Measurements from ENCODE around the gene GAB3.
"Not testable (repeated sequence)": the region's sequence is repeated elsewhere in the genome, so short reads cannot be mapped to it uniquely, and the experiment has no call there.

Gene GAB3

GRCh38 chrX:154660541-154660940 lies 90.3 kb downstream of the GAB3 start:
- in situ Hi-C loops (cut with MboI; ENCODE audit: low sequenced_read_pairs) = no loop called here

- in situ Hi-C loops (cut with MboI; ENCODE audit: low sequenced_read_pairs) = no loop called here
These were observed 91.9 kb downstream of the GAB3 start for GRCh38 chrX:154658957-154659356.

- in situ Hi-C loops (cut with MboI; ENCODE audit: low sequenced_read_pairs) = no loop called here
These were observed 92.7 kb downstream of the GAB3 start for GRCh38 chrX:154658187-154658586.

- in situ Hi-C loops (cut with MboI; ENCODE audit: low sequenced_read_pairs) = no loop called here
These were observed 93.6 kb downstream of the GAB3 start for GRCh38 chrX:154657226-154657805.

- in situ Hi-C loops (cut with MboI; ENCODE audit: low sequenced_read_pairs) = no loop called here
These were observed 95.1 kb downstream of the GAB3 start for GRCh38 chrX:154655786-154656185.

- in situ Hi-C loops (cut with MboI; ENCODE audit: low sequenced_read_pairs) = no loop called here
These were observed 95.5 kb downstream of the GAB3 start for GRCh38 chrX:154655346-154655745.

GRCh38 chrX:154654925-154655324 lies 96.0 kb downstream of the GAB3 start:
- in situ Hi-C loops (cut with MboI; ENCODE audit: low sequenced_read_pairs) = no loop called here

- in situ Hi-C loops (cut with MboI; ENCODE audit: low sequenced_read_pairs) = no loop called here
These were observed 96.5 kb downstream of the GAB3 start for GRCh38 chrX:154654372-154654771.

GRCh38 chrX:154653413-154653812 lies 97.5 kb downstream of the GAB3 start, which contains the start of gene CTAG2:
CTAG2 (minus strand) TSS chrX:154653579; CDS start chrX:154653515, 64 bp downstream.
- in situ Hi-C loops (cut with MboI; ENCODE audit: low sequenced_read_pairs) = not testable (repeated sequence)

GRCh38 chrX:154653048-154653401 lies 97.9 kb downstream of the GAB3 start:
- in situ Hi-C loops (cut with MboI; ENCODE audit: low sequenced_read_pairs) = no loop called here

- in situ Hi-C loops (cut with MboI; ENCODE audit: low sequenced_read_pairs) = no loop called here
These were observed 98.4 kb downstream of the GAB3 start for GRCh38 chrX:154652311-154653047.

GRCh38 chrX:154650221-154650510 lies 100.7 kb downstream of the GAB3 start:
- in situ Hi-C loops (cut with MboI; ENCODE audit: low sequenced_read_pairs) = no loop called here

- in situ Hi-C loops (cut with MboI; ENCODE audit: low sequenced_read_pairs) = no loop called here
These were observed 101.2 kb downstream of the GAB3 start for GRCh38 chrX:154649503-154650220.

- in situ Hi-C loops (cut with MboI; ENCODE audit: low sequenced_read_pairs) = no loop called here
These were observed 101.9 kb downstream of the GAB3 start for GRCh38 chrX:154648931-154649330.

- in situ Hi-C loops (cut with MboI; ENCODE audit: low sequenced_read_pairs) = not testable (repeated sequence)
These were observed 105.0 kb downstream of the GAB3 start for GRCh38 chrX:154645745-154646378.

GRCh38 chrX:154643708-154644107 lies 107.2 kb downstream of the GAB3 start:
- in situ Hi-C loops (cut with MboI; ENCODE audit: low sequenced_read_pairs) = not testable (repeated sequence)

GRCh38 chrX:154641740-154642139 lies 109.1 kb downstream of the GAB3 start:
- in situ Hi-C loops (cut with MboI; ENCODE audit: low sequenced_read_pairs) = not testable (repeated sequence)

- in situ Hi-C loops (cut with MboI; ENCODE audit: low sequenced_read_pairs) = not testable (repeated sequence)
These were observed 117.2 kb downstream of the GAB3 start for GRCh38 chrX:154633661-154634060.

- in situ Hi-C loops (cut with MboI; ENCODE audit: low sequenced_read_pairs) = not testable (repeated sequence)
These were observed 119.9 kb downstream of the GAB3 start for GRCh38 chrX:154630949-154631348.

- in situ Hi-C loops (cut with MboI; ENCODE audit: low sequenced_read_pairs) = not testable (repeated sequence)
These were observed 121.9 kb downstream of the GAB3 start for GRCh38 chrX:154628960-154629359.

Data from HL-60/S4 treated with phorbol 12-myristate 13-acetate at 8.2 ng/mL for 4 days and 3 days (cell line).